B cell (primary cell): Measurements from ENCODE around the gene RAP1A. TPM values are rescaled to one million over a fixed set of nuclear protein-coding genes. Genes with fewer than 3 reads are reported as not detected.
A peak's percentile ranks its signal among the peaks of the same experiment; 100 is the strongest.

Experiments used
- ATAC-seq: fragments of 200-7000 bp; cut with Tn5 transposase; one replicate; pipeline ENCODE4 v1.10.0; 2021; ENCODE audit warnings: low read depth, mild to moderate bottlenecking, moderate number of reproducible peaks, moderate library complexity
- CTCF ChIA-PET: fragments of 350-600 bp; sonication (Branson Sonifier 250); formaldehyde crosslinking; loops from one replicate; lab custom pipeline; 2021; ENCODE audit warnings: antibody characterized with exemption, inconsistent platforms; lab: Charles Lee
- POLR2A ChIA-PET: fragments of 350-600 bp; sonication (Branson Sonifier 250); formaldehyde crosslinking; loops from one replicate; lab custom pipeline; 2021; ENCODE audit warnings: antibody characterized with exemption; lab: Charles Lee
- DNase-seq: peaks from one replicate; pipeline ENCODE4 v3.0.0; 2013
- H2AFZ ChIP-seq: 2 replicates; pipeline ENCODE4 v1.6.1; 2012; ENCODE audit warnings: mild to moderate bottlenecking, low read depth, low read length; ENCODE audit not compliant: insufficient read depth, poor library complexity, severe bottlenecking
- H3K27ac ChIP-seq, 2 donors: 1 replicate in 1 of 2; 2 replicates in 1 of 2; pipeline ENCODE4 v1.5.1; 2012 to 2013; ENCODE audit warnings: low read length in 2 of 2, mild to moderate bottlenecking in 2 of 2, moderate library complexity in 1 of 2
- H3K27me3 ChIP-seq, 4 experiments: fragments of 200-600 bp in 1 of 4; sonication (generic) in 1 of 4; replicated peaks in 1 of 4; 1 replicate in 2 of 4; 2 replicates in 2 of 4; pipeline versions ENCODE4 v1.6.1 to v1.7.0; 2013 to 2016; ENCODE audit warnings: low read length in 3 of 4, mild to moderate bottlenecking in 2 of 4, mixed read lengths in 1 of 4, moderate library complexity in 1 of 4; ENCODE audit not compliant: insufficient read depth in 4 of 4, control insufficient read depth in 3 of 4; ENCODE audit errors: control extremely low read depth in 1 of 4
- H3K36me3 ChIP-seq, 2 experiments: replicated peaks in 1 of 2; 1 replicate in 1 of 2; 2 replicates in 1 of 2; pipeline versions ENCODE4 v1.6.1 to v1.7.1; 2013; ENCODE audit warnings: low read length in 1 of 2; ENCODE audit not compliant: insufficient read depth in 2 of 2, control insufficient read depth in 1 of 2; ENCODE audit errors: control extremely low read depth in 1 of 2, extremely low read depth in 1 of 2
- H3K4me1 ChIP-seq, 2 donors: fragments of 200-600 bp in 1 of 2; sonication (generic) in 1 of 2; 1 replicate in 1 of 2; 2 replicates in 1 of 2; pipeline versions ENCODE4 v1.5.1 to v1.6.1; 2013 to 2017; ENCODE audit warnings: low read length in 2 of 2; ENCODE audit not compliant: control insufficient read depth in 2 of 2, insufficient read depth in 2 of 2
- H3K4me2 ChIP-seq: replicated peaks from 2 replicates; pipeline ENCODE3; 2012; ENCODE audit warnings: mild to moderate bottlenecking, low read depth, low read length; ENCODE audit not compliant: poor library complexity, severe bottlenecking
- H3K4me3 ChIP-seq, 5 experiments: fragments of 200-600 bp in 1 of 5; sonication (generic) in 1 of 5; 1 replicate in 3 of 5; 2 replicates in 2 of 5; pipeline versions ENCODE4 v1.5.1 to v1.7.0; 2011 to 2016; ENCODE audit warnings: low read length in 4 of 5, mild to moderate bottlenecking in 4 of 5, low read depth in 2 of 5, control low read depth in 1 of 5, moderate library complexity in 1 of 5; ENCODE audit not compliant: insufficient read depth in 1 of 5; ENCODE audit errors: control extremely low read depth in 1 of 5, extremely low read depth in 1 of 5
- H3K79me2 ChIP-seq: fragments of 200-600 bp; sonication (generic); one replicate; pipeline ENCODE4 v1.6.0; 2016; ENCODE audit warnings: low read length; ENCODE audit not compliant: control insufficient read depth, insufficient read depth
- H3K9ac ChIP-seq: fragments of 200-600 bp; sonication (generic); 2 replicates; pipeline ENCODE4 v1.6.1; 2017; ENCODE audit warnings: mild to moderate bottlenecking, low read length, moderate library complexity
- H3K9me3 ChIP-seq, 3 donors: one replicate each; pipeline versions ENCODE4 v1.6.1 to v1.7.1; 2013; ENCODE audit warnings: low read length in 2 of 3; ENCODE audit not compliant: control insufficient read depth in 2 of 3, insufficient read depth in 1 of 3; ENCODE audit errors: control extremely low read depth in 1 of 3
- H4K20me1 ChIP-seq: 2 replicates; pipeline ENCODE4 v1.6.0; 2012; ENCODE audit warnings: mild to moderate bottlenecking, low read length; ENCODE audit not compliant: insufficient read depth, control insufficient read depth, poor library complexity, severe bottlenecking
- H3K27ac Mint-ChIP-seq: one replicate; pipeline ENCODE4 v1.8.0; 2021; ENCODE audit warnings: mixed read lengths
- H3K27me3 Mint-ChIP-seq: one replicate; pipeline ENCODE4 v1.8.0; 2021; ENCODE audit warnings: mixed read lengths
- H3K4me1 Mint-ChIP-seq: one replicate; pipeline ENCODE4 v1.8.0; 2021; ENCODE audit warnings: mixed read lengths
- H3K4me3 Mint-ChIP-seq: one replicate; pipeline ENCODE4 v1.8.0; 2021; ENCODE audit warnings: mixed read lengths
- H3K9me3 Mint-ChIP-seq: one replicate; pipeline ENCODE4 v1.8.0; 2022; ENCODE audit warnings: mixed read lengths; ENCODE audit not compliant: insufficient read depth
- CTCF ChIP-seq: fragments of 200-600 bp; IDR thresholded peaks from one replicate; pipeline ENCODE4 v1.8.0; 2022; ENCODE audit warnings: antibody characterized with exemption, mild to moderate bottlenecking
- EZH2 ChIP-seq: IDR thresholded peaks from 2 replicates; pipeline ENCODE4 v1.6.1; 2012; ENCODE audit warnings: borderline replicate concordance, low read depth, mild to moderate bottlenecking, moderate library complexity, low read length; ENCODE audit not compliant: insufficient read depth, poor library complexity, severe bottlenecking
- whole genome bisulfite sequencing: methylation state at CpG from one replicate; pipeline ENCODE4 v1.1.5; 2013; ENCODE audit warnings: missing lambda C conversion rate; ENCODE audit not compliant: insufficient coverage; 5-methylcytosine and 5-hydroxymethylcytosine counted together
- intact Hi-C: fragments of 100-400 bp; cut with micrococcal nuclease; formaldehyde crosslinking; loops from one replicate; pipeline ENCODE4 v1.10.0; 2022
- polyA plus RNA-seq: library from polyadenylated mRNA; depleted of rRNA; stranded (reverse); fragments of >200 nt; gene quantifications from 2 replicates; pipeline ENCODE4 v1.2.3, GENCODE V29; 2012
- total RNA-seq, 2 donors: library from RNA; stranded (reverse); fragments of 120-200 nt in 1 of 2; gene quantifications; 1 replicate in 1 of 2; 2 replicates in 1 of 2; pipeline versions ENCODE4 v1.2.3 to v1.2.4, GENCODE V29; 2013 to 2022

The RAP1A gene
- total and polyA plus RNA-seq, 2 donors (not counting 1 experiment from before 2014, with no cell fraction given) = 32.6 to 75.3 TPM

- Histone ChIP-seq H3K27ac (peak overlapping the region in 1 of 2 donors; percentile 37), H3K4me1 (peaks cover 28 to 53% of the 10 kb centered on the region in 2 donors), H3K27me3 (no peaks in the 10 kb centered on the region), H3K79me2 (peaks cover 92% of the 10 kb centered on the region), H3K9me3 (no peaks in the 10 kb centered on the region), H3K4me2 (no peak overlapping the region), H4K20me1 (peaks cover 49% of the 10 kb centered on the region), H2AFZ (no peak overlapping the region), H3K4me3 (no peak overlapping the region), H3K9ac (no peak overlapping the region), H3K36me3 (peaks cover 2 to 4% of the 10 kb centered on the region in 2 experiments)
- TF ChIP-seq EZH2 (no peak), CTCF (no peak)
- CTCF ChIA-PET = interaction anchor here (0.6 kb wide), 1 partner anchor 107 kb away, joined by 3 read pairs; no protein-coding TSS in a partner anchor
- ATAC-seq (no peak), DNase-seq (no peak)
- H3K27me3 Mint-ChIP-seq = no peaks in the 10 kb centered on the region
- POLR2A ChIA-PET = no interaction called here
- no peaks in the 10 kb centered on the region for H3K9me3 Mint-ChIP-seq
- peaks cover 72% of the 10 kb centered on the region for H3K4me1 Mint-ChIP-seq
- WGBS = no CpG with 5 or more reads among the region's 1 CpG
- intact Hi-C loops = loop anchor here (2.0 kb wide), 1 partner anchor 13 kb away; no protein-coding TSS in a partner anchor
- no peak overlapping the region for H3K4me3 Mint-ChIP-seq
- H3K27ac Mint-ChIP-seq = no peak overlapping the region
Measured at GRCh38 chr1:111633736-111634247, 14.2 kb downstream of the RAP1A start.

GRCh38 chr1:111635324-111636009 is 15.9 kb downstream of the RAP1A start:
- POLR2A ChIA-PET = no interaction called here
- CTCF ChIA-PET = no interaction called here

More at GRCh38 chr1:111635324-111636009, 15.9 kb downstream of the RAP1A start:
- peaks cover 68% of the 10 kb centered on the region for H3K4me1 Mint-ChIP-seq
- no CpG with 5 or more reads among the region's 2 CpGs for WGBS
- H3K9me3 ChIP-seq = no peaks in the 10 kb centered on the region
- ATAC-seq = no peak
- intact Hi-C loops = loop anchor here (2.0 kb wide), 1 partner anchor 15 kb away; no protein-coding TSS in a partner anchor
- H3K4me3 Mint-ChIP-seq = no peak overlapping the region
- no peak overlapping the region for H3K27ac Mint-ChIP-seq
- H2AFZ ChIP-seq = no peak overlapping the region
- peaks cover 48% of the 10 kb centered on the region for H4K20me1 ChIP-seq
- no peak for DNase-seq
- no peak overlapping the region for H3K9ac ChIP-seq
- H3K9me3 Mint-ChIP-seq = no peaks in the 10 kb centered on the region
- H3K4me2 ChIP-seq = peak overlapping the region; percentile 18
- no peaks in the 10 kb centered on the region for H3K27me3 ChIP-seq
- no peak for TF ChIP-seq CTCF
- no peak for TF ChIP-seq EZH2
- H3K27me3 Mint-ChIP-seq = no peaks in the 10 kb centered on the region
- peaks cover 0 to 3% of the 10 kb centered on the region in 2 experiments for H3K36me3 ChIP-seq
- H3K4me3 ChIP-seq = no peak overlapping the region
- H3K4me1 ChIP-seq = peaks cover 19 to 49% of the 10 kb centered on the region in 2 donors
- peak overlapping the region in 1 of 2 donors; percentile 50 for H3K27ac ChIP-seq
- H3K79me2 ChIP-seq = peaks cover 92% of the 10 kb centered on the region
